Measurements from ENCODE around the gene FGD6. TPM values are rescaled to one million over a fixed set of nuclear protein-coding genes. Genes with fewer than 3 reads are reported as not detected.
"Not testable (repeated sequence)": the region's sequence is repeated elsewhere in the genome, so short reads cannot be mapped to it uniquely, and the experiment has no call there.

FGD6 gene
- total RNA-seq, 1 donor from 2014 or later = 11.9 TPM

GRCh38 chr12:95141310-95141709 lies 76.0 kb downstream of the FGD6 start:
- Mint-ChIP-seq H3K9me3 (ENCODE audit: unreplicated experiment) (no peaks in the 10 kb centered on the region), H3K4me1 (ENCODE audit: unreplicated experiment) (peaks cover 3% of the 10 kb centered on the region), H3K36me3 (ENCODE audit: unreplicated experiment) (peaks cover 14% of the 10 kb centered on the region), H3K4me3 (ENCODE audit: unreplicated experiment) (no peak overlapping the region), H3K27me3 (ENCODE audit: unreplicated experiment) (no peaks in the 10 kb centered on the region), H3K27ac (ENCODE audit: unreplicated experiment) (no peak overlapping the region)
- DNase-seq (ENCODE audit: extremely low spot score, unreplicated experiment) = no peak
- no peak for TF ChIP-seq CTCF (IDR thresholded peaks at IDR 0.05)

- not testable (repeated sequence) for H3K27me3 Mint-ChIP-seq (ENCODE audit: unreplicated experiment); H3K4me1 Mint-ChIP-seq (ENCODE audit: unreplicated experiment); DNase-seq (ENCODE audit: extremely low spot score, unreplicated experiment); H3K4me3 Mint-ChIP-seq (ENCODE audit: unreplicated experiment); H3K9me3 Mint-ChIP-seq (ENCODE audit: unreplicated experiment); H3K27ac Mint-ChIP-seq (ENCODE audit: unreplicated experiment)
- H3K36me3 Mint-ChIP-seq (ENCODE audit: unreplicated experiment) = peaks cover 23% of the 10 kb centered on the region
These were observed 79.2 kb downstream of the FGD6 start for GRCh38 chr12:95138031-95138430.

- Mint-ChIP-seq H3K4me3 (ENCODE audit: unreplicated experiment) (no peak overlapping the region), H3K9me3 (ENCODE audit: unreplicated experiment) (no peaks in the 10 kb centered on the region), H3K27ac (ENCODE audit: unreplicated experiment) (no peak overlapping the region), H3K27me3 (ENCODE audit: unreplicated experiment) (no peaks in the 10 kb centered on the region), H3K36me3 (ENCODE audit: unreplicated experiment) (peaks cover 22% of the 10 kb centered on the region), H3K4me1 (ENCODE audit: unreplicated experiment) (no peaks in the 10 kb centered on the region)
- DNase-seq (ENCODE audit: extremely low spot score, unreplicated experiment) = no peak
- TF ChIP-seq CTCF (IDR thresholded peaks at IDR 0.05) = no peak
These were observed 80.7 kb downstream of the FGD6 start for GRCh38 chr12:95136598-95136997.

- TF ChIP-seq CTCF (IDR thresholded peaks at IDR 0.05) = no peak
- Mint-ChIP-seq H3K4me3 (ENCODE audit: unreplicated experiment) (no peak overlapping the region), H3K9me3 (ENCODE audit: unreplicated experiment) (no peaks in the 10 kb centered on the region), H3K27me3 (ENCODE audit: unreplicated experiment) (no peaks in the 10 kb centered on the region), H3K36me3 (ENCODE audit: unreplicated experiment) (peaks cover 27% of the 10 kb centered on the region), H3K27ac (ENCODE audit: unreplicated experiment) (no peak overlapping the region), H3K4me1 (ENCODE audit: unreplicated experiment) (no peaks in the 10 kb centered on the region)
- DNase-seq (ENCODE audit: extremely low spot score, unreplicated experiment) = no peak
These were observed 83.2 kb downstream of the FGD6 start for GRCh38 chr12:95134085-95134484.

GRCh38 chr12:95131589-95132340 lies 85.5 kb downstream of the FGD6 start:
- Mint-ChIP-seq H3K4me1 (ENCODE audit: unreplicated experiment) (no peaks in the 10 kb centered on the region), H3K36me3 (ENCODE audit: unreplicated experiment) (peaks cover 31% of the 10 kb centered on the region), H3K27me3 (ENCODE audit: unreplicated experiment) (no peaks in the 10 kb centered on the region), H3K4me3 (ENCODE audit: unreplicated experiment) (no peak overlapping the region), H3K9me3 (ENCODE audit: unreplicated experiment) (peaks cover 3% of the 10 kb centered on the region), H3K27ac (ENCODE audit: unreplicated experiment) (no peak overlapping the region)
- DNase-seq (ENCODE audit: extremely low spot score, unreplicated experiment) = no peak
- TF ChIP-seq CTCF (IDR thresholded peaks at IDR 0.05) = no peak
